GM21526 (cell line): ENCODE data around the gene TPRX1.
"Not testable (repeated sequence)": the region's sequence is repeated elsewhere in the genome, so short reads cannot be mapped to it uniquely, and the experiment has no call there.

ENCODE experiments used
- ATAC-seq: cut with Tn5 transposase; IDR thresholded peaks from one replicate; pipeline ENCODE4 v1.9.1; 2021; ENCODE audit warnings: moderate library complexity; ENCODE audit not compliant: unreplicated experiment, low FRiP score

Gene TPRX1, protein sequence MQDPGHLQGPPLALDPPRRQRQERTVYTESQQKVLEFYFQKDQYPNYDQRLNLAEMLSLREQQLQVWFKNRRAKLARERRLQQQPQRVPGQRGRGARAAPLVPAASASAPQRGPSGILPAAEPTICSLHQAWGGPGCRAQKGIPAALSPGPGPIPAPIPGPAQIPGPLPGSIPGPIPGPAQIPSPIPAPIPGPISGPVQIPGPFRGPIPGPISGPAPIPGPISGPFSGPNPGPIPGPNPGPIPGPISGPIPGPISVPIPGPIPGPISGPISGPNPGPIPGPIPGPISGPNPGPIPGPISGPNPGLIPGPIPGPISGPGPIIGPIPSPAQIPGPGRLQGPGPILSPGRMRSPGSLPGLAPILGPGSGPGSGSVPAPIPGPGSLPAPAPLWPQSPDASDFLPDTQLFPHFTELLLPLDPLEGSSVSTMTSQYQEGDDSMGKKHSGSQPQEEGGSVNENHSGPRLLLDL

GRCh38 chr19:47804451-47804850, at the start of gene TPRX1:
TPRX1 (minus strand) TSS chr19:47804551; CDS start chr19:47804539, 12 bp downstream.
- ATAC-seq = not testable (repeated sequence)

DNA sequence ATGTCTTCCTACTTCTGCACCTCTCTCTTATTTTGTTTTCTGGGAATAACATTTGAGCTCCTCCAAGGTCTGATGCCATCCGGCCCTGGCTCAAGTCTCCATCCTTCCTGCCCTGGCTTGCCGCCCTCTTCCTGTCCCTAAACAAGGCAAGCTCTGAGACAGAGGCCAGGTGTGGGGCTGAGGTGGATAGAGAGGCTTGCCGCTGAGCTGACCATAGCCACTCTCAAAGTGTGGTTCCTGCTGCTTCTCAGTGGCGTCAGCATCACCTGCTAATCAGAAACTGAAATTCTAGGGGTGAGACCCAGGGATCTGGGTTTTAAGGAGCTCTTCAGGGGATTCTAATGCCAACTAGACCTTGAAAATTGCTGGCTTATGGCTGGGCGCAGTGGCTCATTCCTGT, 48.7 kb upstream of the TPRX1 start:
- ATAC-seq = no peak

- ATAC-seq = no peak
Observed at GRCh38 chr19:47848823-47849473, 44.6 kb upstream of the TPRX1 start.

DNA sequence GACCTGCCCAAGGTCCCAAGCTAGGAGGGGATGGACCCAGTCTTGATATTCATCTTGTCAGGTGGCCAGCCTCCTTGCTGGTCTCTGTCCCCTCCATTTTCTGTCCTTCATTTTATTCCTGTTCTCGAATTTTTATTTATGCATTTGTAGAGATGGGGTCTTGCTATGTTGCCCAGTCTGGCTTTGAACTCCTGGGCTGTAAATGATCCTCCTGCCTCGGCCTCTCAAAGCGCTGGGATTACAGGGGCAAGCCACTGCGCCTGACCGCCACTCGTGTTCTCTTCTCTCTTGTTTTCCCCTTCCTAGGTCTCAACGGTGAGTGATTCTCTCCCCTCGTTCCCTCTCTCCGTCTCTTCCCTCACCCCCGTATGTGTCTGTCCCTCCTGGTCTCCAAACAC, 44.1 kb upstream of the TPRX1 start:
- no peak for ATAC-seq

GRCh38 chr19:47842941-47843340, 38.6 kb upstream of the TPRX1 start:
- no peak for ATAC-seq

GRCh38 chr19:47839913-47840312, 35.6 kb upstream of the TPRX1 start:
- no peak for ATAC-seq

DNA sequence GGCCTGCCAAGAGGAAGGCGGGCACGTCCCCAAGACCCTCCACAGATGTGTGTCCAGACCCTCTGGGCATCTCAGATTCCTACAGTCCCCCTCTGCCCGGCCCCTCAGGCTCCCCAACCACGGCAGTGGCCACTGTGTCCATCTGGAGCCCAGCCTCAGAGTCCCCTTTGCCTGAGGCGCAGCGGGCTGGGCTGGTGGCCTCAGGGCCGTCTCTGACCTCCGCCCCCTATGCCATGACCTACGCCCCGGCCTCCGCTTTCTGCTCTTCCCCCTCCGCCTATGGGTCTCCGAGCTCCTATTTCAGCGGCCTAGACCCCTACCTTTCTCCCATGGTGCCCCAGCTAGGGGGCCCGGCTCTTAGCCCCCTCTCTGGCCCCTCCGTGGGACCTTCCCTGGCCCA, 35.1 kb upstream of the TPRX1 start:
- ATAC-seq = no peak

- ATAC-seq = no peak
Observed at GRCh38 chr19:47836038-47836437, 31.7 kb upstream of the TPRX1 start.

DNA sequence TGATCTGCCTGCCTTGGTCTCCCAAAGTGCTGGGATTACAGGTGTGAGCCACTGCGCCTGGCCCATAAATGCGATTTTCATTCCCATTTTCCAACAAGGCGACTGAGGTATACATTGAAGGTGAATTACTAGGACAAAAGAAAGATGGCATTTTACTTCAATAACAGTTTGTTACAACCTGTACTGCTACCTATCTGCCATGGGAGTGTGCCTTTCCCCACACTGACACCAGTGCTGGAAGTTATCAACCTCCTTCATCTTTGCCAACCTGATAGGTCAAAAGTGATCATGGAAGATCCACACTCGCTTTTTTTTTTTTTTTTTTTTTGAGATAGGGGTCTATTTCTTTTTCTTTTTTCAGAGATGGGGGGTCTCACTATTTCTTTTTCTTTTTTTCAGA, 28.4 kb upstream of the TPRX1 start:
- ATAC-seq = no peak

GRCh38 chr19:47826800-47827199, 22.4 kb upstream of the TPRX1 start:
- no peak for ATAC-seq

GRCh38 chr19:47824396-47824795, 20.0 kb upstream of the TPRX1 start:
- ATAC-seq = no peak

DNA sequence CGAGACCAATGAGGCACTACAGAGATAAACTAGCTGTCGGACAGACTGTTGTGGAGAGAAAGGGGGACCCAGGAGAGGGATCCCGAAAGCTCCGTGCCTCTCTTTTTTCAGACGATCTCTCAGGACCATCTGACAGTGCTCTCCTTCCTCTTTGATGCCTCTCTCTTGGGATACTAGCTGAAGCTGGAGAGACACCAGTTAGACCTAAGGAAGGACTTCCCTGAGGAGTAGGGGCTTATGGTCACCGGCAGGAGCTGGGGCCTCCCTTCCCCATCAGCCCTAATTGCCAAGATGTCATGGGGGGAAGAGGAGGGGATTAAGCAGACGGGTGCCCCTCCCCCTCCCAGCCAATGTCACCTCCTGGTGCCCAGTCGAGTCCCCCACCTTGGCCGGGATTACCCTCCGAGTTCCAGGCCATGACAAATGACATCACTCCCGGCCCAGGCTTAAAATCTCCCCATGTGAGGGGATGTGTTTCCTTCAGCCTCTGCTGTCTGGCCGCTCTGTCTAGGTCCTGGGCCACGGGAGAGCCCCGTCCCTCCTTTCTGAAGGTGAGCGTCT, 17.2 kb upstream of the TPRX1 start, which contains the start of gene CRX:
TSS of gene CRX (plus strand) at position 478 of the 561 bp plus-strand sequence. CDS start 12,507 bp downstream, outside the sequence.
- no peak for ATAC-seq

GRCh38 chr19:47820410-47820809, 16.1 kb upstream of the TPRX1 start:
- no peak for ATAC-seq

DNA sequence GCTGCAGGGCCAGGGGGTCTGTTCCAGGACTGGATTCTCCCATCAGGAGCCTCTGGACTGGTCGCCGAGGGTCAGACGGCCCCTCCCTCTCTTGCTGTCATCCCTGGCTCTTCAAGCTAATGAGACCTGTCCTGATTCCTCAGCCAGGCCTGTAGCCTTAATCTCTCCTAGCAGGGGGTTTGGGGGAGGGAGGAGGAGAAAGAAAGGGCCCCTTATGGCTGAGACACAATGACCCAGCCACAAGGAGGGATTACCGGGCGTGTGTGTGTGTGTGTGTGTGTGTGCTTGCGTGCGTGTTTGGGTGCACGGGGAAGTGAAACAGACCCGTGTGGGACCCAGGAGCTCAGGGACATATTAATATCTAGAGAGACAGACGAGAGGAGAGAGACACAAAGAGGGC, 15.5 kb upstream of the TPRX1 start:
- no peak for ATAC-seq

GRCh38 chr19:47818221-47818620, 13.9 kb upstream of the TPRX1 start:
- not testable (repeated sequence) for ATAC-seq

GRCh38 chr19:47816270-47816669, 11.9 kb upstream of the TPRX1 start:
- not testable (repeated sequence) for ATAC-seq

DNA sequence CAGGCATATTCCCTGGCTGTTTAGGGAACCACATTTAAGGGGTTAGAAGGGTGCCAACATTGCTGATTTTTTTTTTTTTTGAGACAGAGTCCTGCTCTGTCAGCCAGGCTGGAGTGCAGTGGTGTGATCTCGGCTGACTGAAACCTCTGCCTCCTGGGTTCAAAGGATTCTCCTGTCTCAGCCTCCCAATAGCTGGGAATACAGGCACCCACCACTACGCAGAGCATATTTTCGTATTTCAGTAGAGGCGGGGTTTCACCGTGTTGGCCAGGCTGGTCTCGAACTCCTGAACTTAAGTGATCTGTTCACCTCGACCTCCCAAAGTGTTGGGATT, 9.6 kb upstream of the TPRX1 start:
- ATAC-seq = no peak

DNA sequence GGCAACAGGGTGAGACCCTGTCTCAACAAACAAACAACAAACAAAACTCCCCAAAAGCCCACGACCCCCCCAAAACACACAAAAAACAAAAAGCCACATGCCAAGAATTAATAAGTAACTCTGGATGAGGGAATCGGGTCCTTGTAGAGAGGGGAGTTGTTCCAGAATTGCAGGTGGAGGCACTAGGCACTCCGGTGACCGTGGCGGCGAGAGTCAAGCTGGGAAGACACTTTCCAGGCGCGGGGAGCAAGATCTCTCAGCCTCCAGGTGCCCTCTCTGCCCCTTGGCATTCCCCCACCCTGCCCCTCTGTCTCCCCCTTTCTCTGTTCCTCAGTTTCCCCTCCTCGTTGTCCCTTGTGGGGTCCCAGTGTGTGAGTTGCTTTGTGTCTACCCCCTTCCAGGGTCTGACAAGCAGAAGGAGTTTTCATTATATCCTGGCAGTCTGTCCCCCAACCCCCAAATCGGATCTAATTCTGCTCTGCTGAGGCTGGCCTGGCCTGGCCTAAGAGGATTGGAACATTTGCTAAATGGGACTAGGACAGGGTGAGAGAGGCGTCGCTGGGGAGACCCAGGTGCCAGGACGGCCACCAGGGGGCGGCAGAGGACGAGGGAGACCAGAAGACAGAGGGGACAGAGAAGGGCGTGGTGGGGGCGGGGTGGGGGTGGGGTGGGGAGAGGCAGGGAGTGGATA, 9.1 kb upstream of the TPRX1 start:
- ATAC-seq = no peak

DNA sequence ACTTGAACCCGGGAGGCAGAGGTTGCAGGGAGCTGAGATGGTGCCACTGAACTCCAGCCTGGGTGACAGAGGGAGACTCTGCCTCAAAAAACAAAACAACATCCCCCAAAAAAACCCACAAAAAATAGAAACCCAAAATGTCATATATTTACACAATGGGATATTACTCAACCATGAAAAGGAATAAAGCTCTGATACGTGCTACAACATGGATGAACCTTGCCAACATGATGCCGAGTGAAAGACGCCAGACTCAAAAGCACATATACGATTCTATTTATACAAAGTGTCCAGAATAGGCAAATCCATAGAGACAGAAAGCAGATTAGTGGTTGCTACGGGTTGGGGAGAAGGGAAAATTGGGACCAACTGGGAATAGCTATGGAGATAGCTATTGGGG, 2.1 kb upstream of the TPRX1 start:
- no peak for ATAC-seq

DNA sequence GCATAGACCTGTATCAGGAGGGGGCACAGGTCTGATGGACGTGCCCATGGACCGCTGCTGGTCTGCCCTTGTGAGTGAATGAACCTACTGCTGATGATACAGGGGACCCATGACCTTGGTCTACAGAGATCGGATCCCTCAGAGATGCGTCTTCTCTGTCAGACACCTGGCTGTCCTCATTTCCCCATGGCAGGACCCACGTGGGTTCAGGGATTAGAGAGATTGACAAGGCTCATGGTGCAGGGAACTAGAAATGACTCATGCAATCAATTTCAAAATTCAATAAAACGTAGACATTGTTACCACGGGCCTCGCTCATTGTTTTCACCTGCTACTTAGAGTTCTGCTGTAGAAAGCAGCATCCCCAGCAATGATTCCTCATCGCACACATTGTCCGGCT, 962 bp upstream of the TPRX1 start:
- no peak for ATAC-seq

- not testable (repeated sequence) for ATAC-seq
Observed at GRCh38 chr19:47803671-47804070, 680 bp downstream of the TPRX1 start.
